Transverse colon (tissue), 4 donors: ENCODE measurements around the gene THRA. TPM values are rescaled to one million over a fixed set of nuclear protein-coding genes. Genes with fewer than 3 reads are reported as not detected.

ENCODE experiments used
- DNase-seq: peaks from one replicate; pipeline ENCODE4 v3.0.0-alpha.2; 2019
- H3K27ac ChIP-seq, 4 donors: fragments of 200-600 bp; sonication (generic); 2 replicates each; pipeline ENCODE4 v1.5.1; 2016 to 2018; ENCODE audit warnings: inconsistent platforms in 4 of 4
- H3K27me3 ChIP-seq: fragments of 200-600 bp; sonication (generic); 2 replicates; pipeline ENCODE4 v1.5.1; 2017; ENCODE audit warnings: inconsistent platforms
- H3K36me3 ChIP-seq, 4 donors: fragments of 200-600 bp; sonication (generic); 2 replicates each; pipeline ENCODE4 v1.5.1; 2017 to 2019; ENCODE audit warnings: inconsistent platforms in 4 of 4
- H3K4me1 ChIP-seq, 4 donors: fragments of 200-600 bp; sonication (generic); 2 replicates each; pipeline ENCODE4 v1.5.1; 2017 to 2020; ENCODE audit warnings: inconsistent platforms in 4 of 4
- H3K4me3 ChIP-seq, 4 donors: fragments of 200-600 bp; sonication (generic); 1 replicate in 1 of 4; 2 replicates in 3 of 4; pipeline versions ENCODE4 v1.5.1 to v1.6.1; 2017 to 2019; ENCODE audit warnings: inconsistent platforms in 4 of 4
- H3K9me3 ChIP-seq, 2 donors: fragments of 200-600 bp; sonication (generic); 2 replicates each; pipeline ENCODE4 v1.5.1; 2017 to 2019; ENCODE audit warnings: inconsistent platforms in 2 of 2
- EP300 ChIP-seq: sonication (generic); formaldehyde crosslinking; IDR thresholded peaks from one replicate; pipeline ENCODE4 v1.6.1; 2017; ENCODE audit warnings: antibody characterized with exemption, low read depth
- POLR2A ChIP-seq: fragments of 450-650 bp; IDR thresholded peaks from one replicate; pipeline ENCODE4 v1.6.1; 2016; ENCODE audit warnings: antibody characterized with exemption, mild to moderate bottlenecking, moderate library complexity
- POLR2AphosphoS5 ChIP-seq, 3 donors: sonication (generic); formaldehyde crosslinking; IDR thresholded peaks; one replicate each; pipeline ENCODE4 v1.6.1; 2016; ENCODE audit warnings: antibody characterized with exemption in 3 of 3
- WGBS, 2 donors: methylation state at CpG; one replicate each; pipeline ENCODE4 v1.1.5; 2018; ENCODE audit warnings: low coverage in 1 of 2; 5-methylcytosine and 5-hydroxymethylcytosine counted together
- in situ Hi-C, 4 donors: fragments of 200-750 bp; cut with MboI; loops; one replicate each; pipeline versions ENCODE4 v1.15.0 to v1.15.1; 2017; ENCODE audit warnings: low sequenced_read_pairs in 3 of 4, low pct_ligation_motif_present in 1 of 4, low pct_unique_long_range_greater_than_20kb in 1 of 4
- intact Hi-C: fragments of 100-400 bp; cut with DNase I; formaldehyde crosslinking; loops from one replicate; pipeline ENCODE4 v1.15.1; 2023; ENCODE audit warnings: low total_unique reads
- total RNA-seq, 4 donors: library from RNA; depleted of rRNA; stranded (reverse); fragments of >200 nt; gene quantifications; one replicate each; pipeline ENCODE4 v1.1.0, GENCODE V29; 2016
- TF ChIP-seq, protein P1 (sequence below), 5 experiments: fragments of 200-600 bp in 3 of 5; fragments of 450-650 bp in 2 of 5; sonication (generic) in 3 of 5; IDR thresholded peaks; 1 replicate in 2 of 5; 2 replicates in 3 of 5; pipeline ENCODE4 v1.5.1; 2016 to 2017; ENCODE audit warnings: antibody characterized with exemption in 5 of 5, inconsistent platforms in 3 of 5, mild to moderate bottlenecking in 2 of 5, moderate library complexity in 1 of 5

THRA gene
- total RNA-seq, 4 donors from 2014 or later: 32.6 to 82.6 (median 58.6) TPM

DNA sequence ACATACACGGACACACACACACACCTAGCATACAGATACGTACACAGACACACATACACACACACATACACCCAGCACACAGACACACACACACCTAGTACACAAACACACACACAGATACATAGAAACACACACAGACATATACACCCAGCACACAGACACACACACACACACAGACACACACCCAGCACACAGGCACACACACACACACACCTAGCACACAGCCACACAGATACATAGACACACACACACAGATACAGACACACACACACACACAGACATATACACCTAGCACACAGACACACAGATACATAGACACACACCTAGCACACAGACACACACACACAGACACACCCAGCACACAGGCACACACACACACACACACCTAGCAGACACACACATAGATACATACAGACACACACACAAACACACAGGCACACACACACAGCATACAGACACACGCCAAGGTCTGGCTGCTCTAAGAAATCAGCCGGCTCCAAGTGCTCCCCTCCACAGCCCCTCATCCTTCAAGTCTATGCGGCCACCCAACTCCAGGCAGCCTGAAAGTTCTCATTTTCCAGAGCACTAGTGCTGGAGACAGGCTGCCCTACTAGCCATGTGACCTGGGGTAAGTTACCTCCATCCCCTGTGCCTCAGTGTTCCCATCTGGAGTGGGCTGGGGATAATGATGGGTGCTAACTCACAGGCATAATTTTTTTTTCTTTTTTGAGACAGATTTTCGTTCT lies 24.5 kb downstream of the THRA start:
- H3K9me3 ChIP-seq: no peaks in the 10 kb centered on the region
- TF ChIP-seq POLR2A (no peak), POLR2AphosphoS5 (IDR thresholded peaks at IDR 0.05) (no peak), EP300 (no peak)
- TF ChIP-seq, protein P1, sequence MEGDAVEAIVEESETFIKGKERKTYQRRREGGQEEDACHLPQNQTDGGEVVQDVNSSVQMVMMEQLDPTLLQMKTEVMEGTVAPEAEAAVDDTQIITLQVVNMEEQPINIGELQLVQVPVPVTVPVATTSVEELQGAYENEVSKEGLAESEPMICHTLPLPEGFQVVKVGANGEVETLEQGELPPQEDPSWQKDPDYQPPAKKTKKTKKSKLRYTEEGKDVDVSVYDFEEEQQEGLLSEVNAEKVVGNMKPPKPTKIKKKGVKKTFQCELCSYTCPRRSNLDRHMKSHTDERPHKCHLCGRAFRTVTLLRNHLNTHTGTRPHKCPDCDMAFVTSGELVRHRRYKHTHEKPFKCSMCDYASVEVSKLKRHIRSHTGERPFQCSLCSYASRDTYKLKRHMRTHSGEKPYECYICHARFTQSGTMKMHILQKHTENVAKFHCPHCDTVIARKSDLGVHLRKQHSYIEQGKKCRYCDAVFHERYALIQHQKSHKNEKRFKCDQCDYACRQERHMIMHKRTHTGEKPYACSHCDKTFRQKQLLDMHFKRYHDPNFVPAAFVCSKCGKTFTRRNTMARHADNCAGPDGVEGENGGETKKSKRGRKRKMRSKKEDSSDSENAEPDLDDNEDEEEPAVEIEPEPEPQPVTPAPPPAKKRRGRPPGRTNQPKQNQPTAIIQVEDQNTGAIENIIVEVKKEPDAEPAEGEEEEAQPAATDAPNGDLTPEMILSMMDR (IDR thresholded peaks at IDR 0.05): no peak
- peaks cover 0 to 42% (median 17%) of the 10 kb centered on the region in 4 donors for H3K36me3 ChIP-seq
- in situ Hi-C loops: no loop called here
- peaks cover 0 to 27% (median 19%) of the 10 kb centered on the region in 4 donors for H3K4me1 ChIP-seq
- intact Hi-C loops: no loop called here
- H3K4me3 ChIP-seq: no peak overlapping the region
- DNase-seq: no peak
- H3K27ac ChIP-seq: peak overlapping the region in 1 of 4 donors; percentile 56
- 71 to 76% methylated on average over 1 to 6 of the region's 6 CpGs for WGBS, 2 donors
- no peaks in the 10 kb centered on the region for H3K27me3 ChIP-seq

GRCh38 chr17:40087903-40088718 lies 25.3 kb downstream of the THRA start:
- Histone ChIP-seq H3K4me1 (peaks cover 7 to 36% (median 24%) of the 10 kb centered on the region in 4 donors), H3K36me3 (peaks cover 0 to 49% (median 17%) of the 10 kb centered on the region in 4 donors), H3K9me3 (no peaks in the 10 kb centered on the region), H3K4me3 (no peak overlapping the region), H3K27me3 (no peaks in the 10 kb centered on the region), H3K27ac (peak overlapping the region in 2 of 4 donors; percentile 93 to 99)
- DNase-seq: no peak
- TF ChIP-seq EP300 (no peak), POLR2AphosphoS5 (IDR thresholded peaks at IDR 0.05) (no peak), POLR2A (no peak)
- TF ChIP-seq, protein P1 (IDR thresholded peaks at IDR 0.05): no peak
- in situ Hi-C loops: no loop called here
- 86 to 90% methylated on average over 2 to 28 of the region's 28 CpGs for WGBS, 2 donors
- intact Hi-C loops: no loop called here

DNA sequence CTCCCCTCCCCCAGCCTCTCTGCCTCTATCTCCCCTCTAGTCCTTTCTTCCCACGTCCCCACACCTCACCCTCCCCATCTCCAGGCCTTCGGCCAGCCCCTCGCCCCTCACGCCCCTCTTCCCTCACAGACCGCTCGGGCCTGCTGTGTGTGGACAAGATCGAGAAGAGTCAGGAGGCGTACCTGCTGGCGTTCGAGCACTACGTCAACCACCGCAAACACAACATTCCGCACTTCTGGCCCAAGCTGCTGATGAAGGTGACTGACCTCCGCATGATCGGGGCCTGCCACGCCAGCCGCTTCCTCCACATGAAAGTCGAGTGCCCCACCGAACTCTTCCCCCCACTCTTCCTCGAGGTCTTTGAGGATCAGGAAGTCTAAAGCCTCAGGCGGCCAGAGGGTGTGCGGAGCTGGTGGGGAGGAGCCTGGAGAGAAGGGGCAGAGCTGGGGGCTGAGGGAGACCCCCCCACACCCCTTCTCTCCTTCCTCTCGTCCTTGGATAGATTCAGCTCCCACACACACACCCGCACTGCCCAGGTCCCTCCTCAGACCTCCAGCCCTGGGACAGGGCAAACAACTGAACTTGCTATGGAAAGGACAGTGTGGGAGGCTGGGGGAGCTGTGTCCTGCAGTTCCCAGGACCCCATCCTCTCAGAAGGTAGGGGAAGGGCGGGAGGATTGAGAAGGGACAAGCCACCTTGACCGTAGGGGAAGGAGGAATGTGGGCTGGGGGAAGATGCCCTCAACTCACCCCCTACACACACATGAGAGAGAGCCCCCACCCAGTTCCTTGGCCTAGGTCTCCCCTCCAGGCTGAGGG lies 26.5 kb downstream of the THRA start:
- no peak overlapping the region for H3K4me3 ChIP-seq
- H3K36me3 ChIP-seq: peaks cover 0 to 50% (median 19%) of the 10 kb centered on the region in 4 donors
- H3K9me3 ChIP-seq: no peaks in the 10 kb centered on the region
- DNase-seq: no peak
- no peaks in the 10 kb centered on the region for H3K27me3 ChIP-seq
- TF ChIP-seq POLR2AphosphoS5 (IDR thresholded peaks at IDR 0.05) (no peak), EP300 (no peak), POLR2A (no peak)
- TF ChIP-seq, protein P1 (IDR thresholded peaks at IDR 0.05): no peak
- H3K27ac ChIP-seq: peak overlapping the region; percentile 33 to 99 (median 94)
- in situ Hi-C loops (no loop called here), intact Hi-C loops (no loop called here)
- peaks cover 11 to 38% (median 35%) of the 10 kb centered on the region in 4 donors for H3K4me1 ChIP-seq
- WGBS, 2 donors: 40 to 78% methylated on average over 1 to 26 of the region's 26 CpGs
